LHCN-M2 (cell line): Measurements from ENCODE around the gene SMAD7. TPM values are rescaled to one million over a fixed set of nuclear protein-coding genes. Genes with fewer than 3 reads are reported as not detected.
A peak's percentile ranks its signal among the peaks of the same experiment; 100 is the strongest.

ENCODE experiments used
- DNase-seq: peaks from one replicate; pipeline ENCODE4 v3.0.0-alpha.2; 2012; ENCODE audit warnings: low read depth
- total RNA-seq: library from RNA; depleted of rRNA; stranded (reverse); fragments of >200 nt; gene quantifications from 2 replicates; pipeline ENCODE4 v1.2.3, GENCODE V29; 2014

Gene SMAD7
- total RNA-seq, 1 experiment from 2014 or later, result 7.6 TPM

GRCh38 chr18:48931680-48932461, 18.9 kb downstream of the SMAD7 start:
- no peak for DNase-seq

- DNase-seq, result no peak
These were observed 19.8 kb downstream of the SMAD7 start for GRCh38 chr18:48930926-48931325.

DNA sequence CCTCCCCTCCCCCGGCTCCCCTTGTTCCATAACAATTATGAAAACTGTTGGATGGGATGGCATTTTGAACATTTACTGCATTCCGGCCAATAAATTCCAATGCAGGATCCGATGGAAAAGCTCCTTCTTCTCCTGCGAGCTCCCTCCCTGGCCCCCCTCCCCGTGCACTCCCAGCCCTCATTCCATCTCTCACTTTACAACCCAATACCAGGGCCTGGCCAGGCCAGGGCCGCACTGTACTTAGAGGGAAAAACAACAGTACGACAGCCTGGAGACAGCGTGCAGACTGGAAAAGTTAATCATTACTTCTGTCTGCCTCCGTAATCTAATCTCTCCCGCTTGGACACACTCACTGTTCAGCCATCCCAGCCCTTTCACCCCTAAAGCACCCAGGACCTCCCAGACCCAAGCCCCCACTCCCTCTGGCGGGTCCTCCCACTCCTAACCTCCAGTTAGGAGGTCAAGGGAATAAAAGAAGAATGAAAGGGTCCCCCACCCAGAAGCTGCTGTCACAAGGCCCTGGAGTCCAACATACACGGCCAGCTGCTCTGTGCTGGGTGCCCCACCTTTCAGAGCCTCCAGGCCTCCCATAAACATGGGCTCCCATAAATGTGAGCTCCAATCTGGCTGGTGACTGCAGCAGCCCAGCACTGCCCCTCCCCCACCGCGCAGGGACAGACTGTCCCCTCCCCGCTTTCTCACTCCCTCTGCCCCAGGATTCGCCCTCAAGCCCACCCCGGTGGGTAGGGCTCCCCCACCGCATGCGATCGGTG, 20.6 kb downstream of the SMAD7 start:
- peak; percentile 78 for DNase-seq

DNA sequence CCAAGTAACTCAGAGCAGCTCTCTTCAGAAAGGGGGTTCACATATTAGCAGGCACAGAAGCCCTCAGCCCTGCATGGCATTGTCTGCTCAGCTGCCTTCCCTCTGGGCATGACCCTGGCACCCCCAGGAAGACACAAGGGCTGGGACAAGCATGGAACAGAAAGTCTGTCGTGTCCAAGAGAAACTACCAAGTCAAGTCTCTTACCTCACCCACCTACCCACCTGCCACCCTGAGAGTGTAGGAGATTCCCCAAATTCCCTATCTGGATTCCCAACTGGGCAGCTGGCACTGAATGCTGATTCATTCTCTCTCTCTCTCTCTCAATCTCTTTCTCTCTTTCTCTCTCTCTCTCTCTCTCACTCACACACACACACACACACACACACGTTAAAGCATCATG, 21.6 kb downstream of the SMAD7 start:
- DNase-seq, result peak; percentile 67

- DNase-seq, result peak; percentile 71
These were observed 22.0 kb downstream of the SMAD7 start for GRCh38 chr18:48928787-48929186.

DNA sequence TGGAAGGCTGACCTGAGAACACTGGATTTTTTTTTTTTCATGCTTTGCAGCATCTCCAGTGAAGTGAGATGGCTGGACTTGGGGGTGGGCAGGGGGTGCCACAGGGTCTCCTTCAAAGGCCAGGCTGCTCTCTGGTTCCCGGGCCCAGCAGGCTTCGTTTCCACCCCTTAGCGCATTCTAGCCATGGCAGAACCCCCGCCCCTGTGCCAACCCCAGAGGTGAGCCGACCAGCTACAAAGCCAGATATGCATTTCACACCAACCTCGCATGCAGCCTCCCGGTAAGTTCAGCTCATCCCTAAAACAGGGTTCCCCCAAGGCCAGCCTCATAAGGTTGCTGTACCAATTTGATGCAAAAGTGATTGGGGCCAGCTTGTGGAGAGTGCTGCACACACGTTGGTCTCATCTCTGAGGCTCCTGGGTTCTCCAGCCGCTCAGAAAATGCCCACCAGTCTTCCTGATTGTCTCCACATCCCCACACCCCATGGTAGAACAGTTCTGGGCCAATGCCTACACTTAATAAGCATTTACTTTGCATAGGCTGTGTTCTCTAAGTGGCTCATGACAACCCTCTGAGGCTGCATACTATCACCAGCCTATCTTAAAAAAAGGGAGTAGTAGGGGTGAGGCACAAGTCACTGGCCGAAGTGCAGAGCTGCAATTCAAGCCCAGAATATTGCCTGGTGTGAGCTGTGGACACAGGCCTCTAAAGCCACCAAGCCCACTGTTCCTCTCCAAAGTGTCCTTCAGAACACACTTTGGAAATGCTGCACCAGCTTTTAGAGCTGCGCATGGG, 23.3 kb downstream of the SMAD7 start:
- DNase-seq, result no peak

GRCh38 chr18:48926420-48926857, 24.3 kb downstream of the SMAD7 start:
- DNase-seq, result no peak

DNA sequence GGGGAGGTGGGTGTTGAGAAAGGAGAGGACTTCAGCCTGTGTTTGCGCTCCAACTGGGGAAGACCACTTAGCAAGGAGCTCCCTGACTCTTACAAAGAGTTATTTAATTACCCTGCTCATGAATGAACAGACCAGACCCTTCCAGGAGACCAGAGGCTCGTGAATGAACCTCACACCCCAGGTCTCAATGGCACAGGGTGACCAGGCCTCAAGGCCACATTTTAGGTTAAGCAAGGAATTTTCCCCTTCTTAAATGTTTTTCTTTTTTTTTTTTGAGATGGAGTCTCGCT, 25.3 kb downstream of the SMAD7 start:
- DNase-seq, result no peak

GRCh38 chr18:48924630-48925490, 25.9 kb downstream of the SMAD7 start:
- DNase-seq, result no peak

GRCh38 chr18:48923746-48924629, 26.8 kb downstream of the SMAD7 start:
- DNase-seq, result peak; percentile 18

GRCh38 chr18:48922801-48923730, 27.7 kb downstream of the SMAD7 start:
- peak; percentile 77 for DNase-seq

DNA sequence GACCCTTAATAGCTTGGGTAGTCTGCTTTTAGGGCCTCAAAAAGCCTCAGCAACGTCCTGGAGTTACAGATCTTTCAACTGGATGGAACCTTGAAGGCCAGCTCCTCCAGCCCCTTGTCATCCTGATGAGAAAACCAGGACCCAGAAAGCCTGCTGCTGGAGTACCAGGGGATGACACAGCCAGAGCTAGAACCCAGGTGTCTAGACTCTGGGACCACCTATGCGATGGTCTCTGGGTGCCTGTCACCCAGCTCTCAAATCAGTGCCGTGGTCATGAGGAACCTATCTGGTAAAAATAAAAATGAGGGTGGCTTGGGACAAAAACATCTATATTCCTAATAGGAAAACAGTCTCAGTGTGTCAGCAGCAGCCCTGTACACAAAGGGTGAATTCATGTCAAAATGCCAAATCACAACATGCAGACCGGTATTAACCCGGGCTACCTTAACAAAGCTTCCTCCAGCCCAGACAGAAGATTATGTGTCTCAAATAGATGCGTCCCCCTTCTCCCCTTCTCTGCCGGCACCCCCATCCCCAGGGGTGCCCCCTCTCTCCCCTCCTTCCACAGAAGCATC, 28.5 kb downstream of the SMAD7 start:
- DNase-seq, result no peak

GRCh38 chr18:48921305-48922225, 29.2 kb downstream of the SMAD7 start:
- no peak for DNase-seq

DNA sequence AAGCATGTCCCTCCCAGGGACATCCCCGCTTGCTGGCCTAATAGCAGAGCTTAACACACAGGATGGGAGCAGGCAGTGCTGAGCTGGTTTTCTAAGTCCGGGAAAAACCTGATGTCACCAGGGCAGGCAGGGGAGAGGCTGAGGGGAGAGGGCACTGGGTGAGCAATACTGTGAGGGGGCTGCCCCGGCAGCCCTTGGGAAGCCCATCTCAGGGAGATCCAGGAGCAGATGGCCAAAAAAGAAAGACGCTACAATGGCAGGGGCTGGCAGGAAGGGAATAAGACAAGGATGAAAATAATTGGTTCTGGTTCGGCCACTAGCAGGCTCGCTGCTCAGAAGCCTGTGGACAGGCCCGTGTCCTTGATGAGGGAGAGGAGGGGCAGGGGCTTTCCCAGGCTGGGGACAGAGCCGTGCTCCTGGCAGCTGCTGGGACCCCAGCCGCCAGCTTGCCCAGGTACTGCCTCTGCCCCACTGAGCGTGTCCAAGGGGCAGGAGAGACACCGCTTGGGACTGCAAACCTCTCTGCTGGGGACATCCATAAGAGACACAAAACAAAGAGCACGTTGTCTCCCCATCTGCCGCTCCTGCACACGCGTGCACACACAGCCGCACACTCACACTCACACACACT, 30.2 kb downstream of the SMAD7 start:
- no peak for DNase-seq

GRCh38 chr18:48919547-48919946, 31.2 kb downstream of the SMAD7 start:
- DNase-seq, result no peak

GRCh38 chr18:48918660-48919456, 31.9 kb downstream of the SMAD7 start:
- no peak for DNase-seq
